HEK293 (cell line): ENCODE results near the gene GMDS.
A peak's percentile ranks its signal among the peaks of the same experiment; 100 is the strongest.

Experiments
- CTCF ChIA-PET: fragments of 350-600 bp; formaldehyde crosslinking; extraction: SDS; loops from one replicate; lab custom pipeline; 2021; ENCODE audit warnings: antibody characterized with exemption; lab: Yijun Ruan, JAX
- POLR2A ChIA-PET: fragments of 300-600 bp; formaldehyde crosslinking; extraction: SDS; loops from one replicate; lab custom pipeline; 2020; ENCODE audit warnings: antibody characterized with exemption, inconsistent platforms; lab: Yijun Ruan, JAX
- H3K27ac ChIP-seq: fragments of 200-500 bp; sonication (Bioruptor generic); 2 replicates; pipeline ENCODE4 v1.5.1; 2014; ENCODE audit warnings: low read depth, low read length, control low read depth, inconsistent platforms; ENCODE audit errors: extremely low read depth
- H3K36me3 ChIP-seq, 2 experiments: fragments of 200-500 bp in 1 of 2; sonication (Bioruptor generic) in 1 of 2; 1 replicate in 1 of 2; 2 replicates in 1 of 2; pipeline ENCODE4 v1.5.1; 2014 to 2017; ENCODE audit warnings: inconsistent platforms in 2 of 2, low read length in 2 of 2; ENCODE audit not compliant: control insufficient read depth in 2 of 2, insufficient read depth in 1 of 2
- H3K4me1 ChIP-seq: fragments of 200-500 bp; sonication (Bioruptor generic); 2 replicates; pipeline ENCODE4 v1.5.1; 2014; ENCODE audit warnings: mild to moderate bottlenecking, low read length, inconsistent platforms; ENCODE audit not compliant: control insufficient read depth, insufficient read depth
- H3K4me3 ChIP-seq: 2 replicates; pipeline ENCODE4 v1.5.1; 2011; ENCODE audit warnings: low read depth, mild to moderate bottlenecking, control low read depth, low read length, moderate library complexity
- H3K9me3 ChIP-seq: fragments of 200-500 bp; sonication (Bioruptor generic); 2 replicates; pipeline ENCODE4 v1.5.1; 2014; ENCODE audit warnings: low read depth, low read length, inconsistent platforms; ENCODE audit not compliant: control insufficient read depth, insufficient read depth
- HOXD13 ChIP-seq: sonication (generic); formaldehyde crosslinking; IDR thresholded peaks from 2 replicates; pipeline ENCODE4 v1.8.0; 2022; ENCODE audit warnings: missing genetic modification reagents, borderline replicate concordance
- IKZF3 ChIP-seq: fragments of 450-650 bp; IDR thresholded peaks from 2 replicates; pipeline ENCODE4 v1.5.0; 2018; ENCODE audit warnings: missing biosample characterization, mild to moderate bottlenecking, missing genetic modification characterization, moderate library complexity
- SP2 ChIP-seq: fragments of 450-650 bp; formaldehyde crosslinking; IDR thresholded peaks from 2 replicates; pipeline ENCODE4 v1.5.1; 2016; ENCODE audit warnings: missing biosample characterization, missing genetic modification characterization
- TRIM28 ChIP-seq: IDR thresholded peaks from 2 replicates; pipeline ENCODE4 v1.6.1; 2011; ENCODE audit warnings: low read length, control low read depth, borderline replicate concordance
- WT1 ChIP-seq: fragments of 450-650 bp; formaldehyde crosslinking; IDR thresholded peaks from 2 replicates; pipeline ENCODE4 v1.5.1; 2016; ENCODE audit warnings: missing biosample characterization, missing genetic modification characterization
- ZBTB17 ChIP-seq: fragments of 450-650 bp; formaldehyde crosslinking; IDR thresholded peaks from 2 replicates; pipeline ENCODE4 v1.5.1; 2016; ENCODE audit warnings: missing biosample characterization, missing genetic modification characterization
- ZBTB20 ChIP-seq: fragments of 450-650 bp; formaldehyde crosslinking; IDR thresholded peaks from 2 replicates; pipeline ENCODE4 v1.5.1; 2016; ENCODE audit warnings: missing biosample characterization, missing genetic modification characterization
- ZBTB49 ChIP-seq: fragments of 450-650 bp; formaldehyde crosslinking; IDR thresholded peaks from 2 replicates; pipeline ENCODE4 v1.5.1; 2016; ENCODE audit warnings: missing biosample characterization, missing genetic modification characterization, low read depth
- ZBTB8A ChIP-seq: fragments of 450-650 bp; formaldehyde crosslinking; IDR thresholded peaks from 2 replicates; pipeline ENCODE4 v1.5.1; 2016; ENCODE audit warnings: missing biosample characterization, missing genetic modification characterization
- ZFP69B ChIP-seq: fragments of 450-650 bp; formaldehyde crosslinking; IDR thresholded peaks from 2 replicates; pipeline ENCODE4 v1.5.1; 2016; ENCODE audit warnings: missing biosample characterization, missing genetic modification characterization
- ZNF121 ChIP-seq: fragments of 450-650 bp; formaldehyde crosslinking; IDR thresholded peaks from 2 replicates; pipeline ENCODE4 v1.5.1; 2016; ENCODE audit warnings: missing biosample characterization, missing genetic modification characterization
- ZNF155 ChIP-seq: fragments of 450-650 bp; formaldehyde crosslinking; IDR thresholded peaks from 2 replicates; pipeline ENCODE4 v1.5.1; 2016; ENCODE audit warnings: missing biosample characterization, missing genetic modification characterization
- ZNF16 ChIP-seq: fragments of 450-650 bp; formaldehyde crosslinking; IDR thresholded peaks from 2 replicates; pipeline ENCODE4 v1.5.1; 2016; ENCODE audit warnings: low read depth, missing biosample characterization, missing genetic modification characterization
- ZNF169 ChIP-seq: fragments of 450-650 bp; formaldehyde crosslinking; IDR thresholded peaks from 2 replicates; pipeline ENCODE4 v1.5.1; 2016; ENCODE audit warnings: missing biosample characterization, missing genetic modification characterization
- ZNF202 ChIP-seq: fragments of 450-650 bp; formaldehyde crosslinking; IDR thresholded peaks from 2 replicates; pipeline ENCODE4 v1.5.1; 2016; ENCODE audit warnings: missing biosample characterization, missing genetic modification characterization, borderline replicate concordance
- ZNF23 ChIP-seq: fragments of 450-650 bp; formaldehyde crosslinking; IDR thresholded peaks from 2 replicates; pipeline ENCODE4 v1.5.1; 2016; ENCODE audit warnings: missing biosample characterization, missing genetic modification characterization, borderline replicate concordance
- ZNF311 ChIP-seq: fragments of 450-650 bp; formaldehyde crosslinking; IDR thresholded peaks from 2 replicates; pipeline ENCODE4 v1.5.1; 2017; ENCODE audit warnings: missing biosample characterization, missing genetic modification characterization, borderline replicate concordance
- ZNF37A ChIP-seq: fragments of 450-650 bp; IDR thresholded peaks from 2 replicates; pipeline ENCODE4 v1.5.1; 2018; ENCODE audit warnings: missing biosample characterization, missing genetic modification characterization
- ZNF423 ChIP-seq: fragments of 450-650 bp; formaldehyde crosslinking; IDR thresholded peaks from 2 replicates; pipeline ENCODE4 v1.5.1; 2016; ENCODE audit warnings: missing biosample characterization, missing genetic modification characterization
- ZNF558 ChIP-seq: fragments of 450-650 bp; formaldehyde crosslinking; IDR thresholded peaks from 2 replicates; pipeline ENCODE4 v1.5.1; 2016; ENCODE audit warnings: missing biosample characterization, missing genetic modification characterization
- ZNF600 ChIP-seq: fragments of 450-650 bp; formaldehyde crosslinking; IDR thresholded peaks from 2 replicates; pipeline ENCODE4 v1.5.1; 2016; ENCODE audit warnings: missing biosample characterization, missing genetic modification characterization
- ZNF610 ChIP-seq: fragments of 450-650 bp; formaldehyde crosslinking; IDR thresholded peaks from 2 replicates; pipeline ENCODE4 v1.5.1; 2016; ENCODE audit warnings: missing biosample characterization, missing genetic modification characterization, borderline replicate concordance
- ZNF626 ChIP-seq: fragments of 450-650 bp; sonication (Bioruptor Pico); formaldehyde crosslinking; IDR thresholded peaks from 2 replicates; pipeline ENCODE4 v1.5.1; 2018; ENCODE audit warnings: missing biosample characterization, missing genetic modification characterization, inconsistent platforms
- ZNF629 ChIP-seq: fragments of 450-650 bp; formaldehyde crosslinking; IDR thresholded peaks from 2 replicates; pipeline ENCODE4 v1.5.1; 2017; ENCODE audit warnings: missing biosample characterization, missing genetic modification characterization
- ZNF776 ChIP-seq: fragments of 450-650 bp; formaldehyde crosslinking; IDR thresholded peaks from 2 replicates; pipeline ENCODE4 v1.5.0; 2017; ENCODE audit warnings: missing biosample characterization, missing genetic modification characterization, borderline replicate concordance
- ZSCAN5A ChIP-seq: fragments of 450-650 bp; formaldehyde crosslinking; IDR thresholded peaks from 2 replicates; pipeline ENCODE4 v1.5.1; 2016; ENCODE audit warnings: missing biosample characterization, missing genetic modification characterization
- TF ChIP-seq, protein P1 (sequence below): fragments of 450-650 bp; formaldehyde crosslinking; IDR thresholded peaks from 2 replicates; pipeline ENCODE4 v1.5.1; 2017; ENCODE audit warnings: missing biosample characterization, missing genetic modification characterization
- TF ChIP-seq, protein P2 (sequence below): fragments of 450-650 bp; formaldehyde crosslinking; IDR thresholded peaks from 2 replicates; pipeline ENCODE4 v1.5.1; 2016; ENCODE audit warnings: missing biosample characterization, missing genetic modification characterization

Gene GMDS

DNA sequence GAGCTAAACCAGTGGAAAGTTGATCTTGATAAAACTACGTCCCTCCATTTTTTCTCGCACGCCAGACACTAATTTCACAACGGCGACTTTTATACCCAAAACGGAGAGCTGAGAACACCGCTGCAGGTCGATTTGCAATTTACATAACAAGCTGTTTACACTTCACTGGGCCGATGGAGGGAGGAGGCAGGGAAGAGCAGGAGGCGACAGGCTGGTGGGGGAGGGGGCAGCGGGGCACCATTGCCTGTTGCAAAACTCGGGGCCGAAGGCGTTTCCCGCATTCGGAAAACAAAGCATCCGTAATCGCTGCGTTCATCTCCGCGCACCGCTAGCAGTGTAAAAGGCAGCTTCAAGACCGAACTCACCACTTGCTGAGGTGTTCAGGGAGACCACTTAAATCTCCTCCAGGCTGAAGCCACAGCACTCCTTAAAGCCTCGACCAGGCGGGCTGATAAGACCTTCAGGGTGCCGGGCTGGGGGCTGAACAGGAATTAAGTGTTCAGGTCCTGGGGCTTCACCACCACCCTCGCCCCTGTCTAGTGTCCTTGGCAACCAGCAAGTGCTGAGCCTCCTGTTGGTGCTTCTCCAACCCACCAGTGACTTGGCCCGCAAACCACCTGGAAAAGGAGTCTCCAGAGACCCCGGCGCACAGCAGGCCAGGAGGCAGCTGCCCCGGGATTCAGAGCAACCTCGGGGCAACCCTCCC, 637.7 kb downstream of the GMDS start (continued):
- TF ChIP-seq ZBTB49 (tag by site-specific recombination) (no peak), ZNF311 (no peak), ZNF155 (tag by site-specific recombination) (no peak), ZBTB8A (tag by site-specific recombination) (peak; percentile 68), ZNF626 (no peak), HOXD13 (CRISPR knock-in tag) (no peak), ZNF610 (tag by site-specific recombination) (no peak), ZNF16 (tag by site-specific recombination) (no peak), ZNF169 (tag by site-specific recombination) (no peak), ZNF23 (tag by site-specific recombination) (no peak), TRIM28 (peak; percentile 62; the same call in 1 of the 2 replicates), ZNF202 (peak; percentile 68; the same call in 1 of the 2 replicates), ZSCAN5A (tag by site-specific recombination) (no peak), ZBTB20 (tag by site-specific recombination) (no peak), ZBTB17 (tag by site-specific recombination) (0 out of 2 replicates have a peak, but pooled peaks have one; percentile 34)
- TF ChIP-seq, protein P1, sequence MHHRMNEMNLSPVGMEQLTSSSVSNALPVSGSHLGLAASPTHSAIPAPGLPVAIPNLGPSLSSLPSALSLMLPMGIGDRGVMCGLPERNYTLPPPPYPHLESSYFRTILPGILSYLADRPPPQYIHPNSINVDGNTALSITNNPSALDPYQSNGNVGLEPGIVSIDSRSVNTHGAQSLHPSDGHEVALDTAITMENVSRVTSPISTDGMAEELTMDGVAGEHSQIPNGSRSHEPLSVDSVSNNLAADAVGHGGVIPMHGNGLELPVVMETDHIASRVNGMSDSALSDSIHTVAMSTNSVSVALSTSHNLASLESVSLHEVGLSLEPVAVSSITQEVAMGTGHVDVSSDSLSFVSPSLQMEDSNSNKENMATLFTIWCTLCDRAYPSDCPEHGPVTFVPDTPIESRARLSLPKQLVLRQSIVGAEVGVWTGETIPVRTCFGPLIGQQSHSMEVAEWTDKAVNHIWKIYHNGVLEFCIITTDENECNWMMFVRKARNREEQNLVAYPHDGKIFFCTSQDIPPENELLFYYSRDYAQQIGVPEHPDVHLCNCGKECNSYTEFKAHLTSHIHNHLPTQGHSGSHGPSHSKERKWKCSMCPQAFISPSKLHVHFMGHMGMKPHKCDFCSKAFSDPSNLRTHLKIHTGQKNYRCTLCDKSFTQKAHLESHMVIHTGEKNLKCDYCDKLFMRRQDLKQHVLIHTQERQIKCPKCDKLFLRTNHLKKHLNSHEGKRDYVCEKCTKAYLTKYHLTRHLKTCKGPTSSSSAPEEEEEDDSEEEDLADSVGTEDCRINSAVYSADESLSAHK (tag by site-specific recombination), result 0 out of 2 replicates have a peak, but pooled peaks have one; percentile 54

- peaks cover 9% of the 10 kb centered on the region for H3K4me1 ChIP-seq
- no peaks in the 10 kb centered on the region for H3K9me3 ChIP-seq
- peaks cover 2 to 14% of the 10 kb centered on the region in 2 experiments for H3K36me3 ChIP-seq
- CTCF ChIA-PET, result interaction anchor here (0.6 to 2.9 kb wide), 9 partner anchors 10 to 1028 kb away, joined by 4 to 23 read pairs (median 5); no protein-coding TSS in a partner anchor
- H3K4me3 ChIP-seq, result no peak overlapping the region
- H3K27ac ChIP-seq, result peak overlapping the region; percentile 100
- POLR2A ChIA-PET, result interaction anchor here (0.6 to 1.0 kb wide), 3 partner anchors 9 to 603 kb away, joined by 3 to 4 read pairs (median 3); no protein-coding TSS in a partner anchor
- TF ChIP-seq ZNF600 (tag by site-specific recombination) (0 out of 2 replicates have a peak, but pooled peaks have one; percentile 35), ZNF23 (tag by site-specific recombination) (no peak), SP2 (tag by site-specific recombination) (peak; percentile 44), ZNF121 (no peak), ZNF423 (peak; percentile 60; the same call in 1 of the 2 replicates), ZNF311 (no peak), ZNF37A (tag by site-specific recombination) (no peak), ZNF629 (tag by site-specific recombination) (peak; percentile 31), IKZF3 (tag by site-specific recombination) (0 out of 2 replicates have a peak, but pooled peaks have one; percentile 52), ZNF776 (tag by site-specific recombination) (no peak), ZFP69B (tag by site-specific recombination) (peak; percentile 81), WT1 (tag by site-specific recombination) (peak; percentile 81), ZNF558 (tag by site-specific recombination) (no peak), ZBTB20 (tag by site-specific recombination) (no peak)
- TF ChIP-seq, protein P2, sequence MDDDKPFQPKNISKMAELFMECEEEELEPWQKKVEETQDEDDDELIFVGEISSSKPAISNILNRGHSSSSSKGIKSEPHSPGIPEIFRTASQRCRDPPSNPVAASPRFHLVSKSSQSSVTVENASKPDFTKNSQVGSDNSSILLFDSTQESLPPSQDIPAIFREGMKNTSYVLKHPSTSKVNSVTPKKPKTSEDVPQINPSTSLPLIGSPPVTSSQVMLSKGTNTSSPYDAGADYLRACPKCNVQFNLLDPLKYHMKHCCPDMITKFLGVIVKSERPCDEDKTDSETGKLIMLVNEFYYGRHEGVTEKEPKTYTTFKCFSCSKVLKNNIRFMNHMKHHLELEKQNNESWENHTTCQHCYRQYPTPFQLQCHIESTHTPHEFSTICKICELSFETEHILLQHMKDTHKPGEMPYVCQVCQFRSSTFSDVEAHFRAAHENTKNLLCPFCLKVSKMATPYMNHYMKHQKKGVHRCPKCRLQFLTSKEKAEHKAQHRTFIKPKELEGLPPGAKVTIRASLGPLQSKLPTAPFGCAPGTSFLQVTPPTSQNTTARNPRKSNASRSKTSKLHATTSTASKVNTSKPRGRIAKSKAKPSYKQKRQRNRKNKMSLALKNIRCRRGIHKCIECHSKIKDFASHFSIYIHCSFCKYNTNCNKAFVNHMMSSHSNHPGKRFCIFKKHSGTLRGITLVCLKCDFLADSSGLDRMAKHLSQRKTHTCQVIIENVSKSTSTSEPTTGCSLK (tag by site-specific recombination), result no peak
These were observed 638.5 kb downstream of the GMDS start for GRCh38 chr6:1606780-1607515.
